Renal cortex interstitium (tissue), 11 donors: ENCODE data around the gene CENPP. TPM values are rescaled to one million over a fixed set of nuclear protein-coding genes. Genes with fewer than 3 reads are reported as not detected.
"Not testable (repeated sequence)": the region's sequence is repeated elsewhere in the genome, so short reads cannot be mapped to it uniquely, and the experiment has no call there.

ENCODE experiments used
- DNase-seq, 11 donors: peaks; one replicate each; pipeline ENCODE4 v3.0.0-alpha.2; 2013; ENCODE audit warnings: low read depth in 9 of 11, low spot score in 4 of 11; ENCODE audit errors: extremely low read depth in 1 of 11
- polyA plus RNA-seq, 3 donors: library from polyadenylated mRNA; unstranded; fragments of 120-200 nt; gene quantifications; one replicate each; pipeline ENCODE4 v1.2.1, GENCODE V29; 2013; ENCODE audit not compliant: insufficient read length in 3 of 3

CENPP gene
- polyA plus RNA-seq, 3 donors, result 5.5 to 8.3 (median 7.6) TPM

DNA sequence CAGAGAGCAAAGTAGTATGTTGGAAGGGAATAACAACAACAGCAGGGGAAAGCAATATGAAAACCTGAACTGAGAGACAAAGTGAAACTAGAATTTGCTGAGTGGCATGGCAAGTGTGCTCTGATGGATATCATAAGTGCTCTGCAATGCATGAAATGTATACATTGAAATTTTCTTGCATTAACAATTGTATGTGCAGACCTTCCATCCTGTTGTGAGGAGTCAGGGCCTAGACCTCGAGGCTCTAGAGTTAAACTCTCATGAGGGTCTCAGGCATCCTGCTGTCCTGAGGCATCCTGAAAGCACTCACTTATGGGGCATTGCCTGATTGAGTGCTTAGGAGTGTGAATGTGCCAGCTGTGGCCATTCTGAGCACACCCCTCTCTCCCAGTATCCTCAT is 208.9 kb downstream of the CENPP start:
- DNase-seq, result no peak

DNA sequence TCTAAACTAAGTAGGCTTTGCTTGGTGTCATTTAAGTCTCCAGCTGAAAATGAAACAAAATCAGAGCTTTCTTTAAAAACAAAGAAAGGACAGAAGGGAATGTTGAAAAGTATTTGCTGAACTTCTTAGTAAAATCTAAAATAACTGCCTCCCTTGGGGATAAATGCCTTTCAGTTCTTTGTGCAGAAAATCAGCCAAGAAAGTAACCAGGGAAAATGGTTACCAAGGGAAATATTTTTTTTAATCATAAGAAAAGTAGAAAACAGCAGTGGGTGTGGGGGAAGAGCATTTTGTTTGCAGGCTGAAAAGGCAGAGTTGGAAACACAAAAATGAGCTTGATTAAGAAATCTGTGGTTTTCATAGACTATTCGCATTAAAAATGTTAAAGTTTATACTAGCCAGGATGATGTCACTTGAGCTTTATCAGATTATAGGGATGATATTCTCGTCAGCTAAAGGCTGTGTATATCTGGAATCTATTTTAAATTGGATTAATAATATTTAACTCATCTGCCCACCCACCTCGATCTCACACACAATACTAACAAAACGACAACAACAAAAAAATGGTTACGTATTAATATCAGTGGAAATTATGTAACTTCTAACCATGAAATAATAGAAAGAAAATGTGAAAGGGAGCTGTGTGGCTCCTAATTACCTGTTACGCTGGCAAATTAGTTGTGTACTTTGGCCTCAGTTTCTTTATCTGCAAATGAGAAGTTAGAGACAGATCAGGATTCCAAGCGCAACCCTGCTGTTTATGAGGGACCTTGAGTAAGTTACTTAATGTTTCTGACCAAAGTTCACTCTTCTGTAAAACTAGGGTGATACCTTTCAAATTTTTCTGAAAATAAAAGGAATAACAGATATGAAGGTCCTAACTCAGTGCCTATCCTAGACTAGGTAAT is 210.4 kb downstream of the CENPP start, which contains the start of gene ECM2:
ECM2 (minus strand) TSS at position 51 of the 911 bp plus-strand sequence. CDS start 13,124 bp downstream, outside the sequence.
- peak in 5 of 11 donors; percentile 19 to 43 (median 31) for DNase-seq

GRCh38 chr9:92538541-92538940 is 212.8 kb downstream of the CENPP start:
- no peak for DNase-seq

GRCh38 chr9:92543972-92544371 is 218.2 kb downstream of the CENPP start:
- no peak for DNase-seq

DNA sequence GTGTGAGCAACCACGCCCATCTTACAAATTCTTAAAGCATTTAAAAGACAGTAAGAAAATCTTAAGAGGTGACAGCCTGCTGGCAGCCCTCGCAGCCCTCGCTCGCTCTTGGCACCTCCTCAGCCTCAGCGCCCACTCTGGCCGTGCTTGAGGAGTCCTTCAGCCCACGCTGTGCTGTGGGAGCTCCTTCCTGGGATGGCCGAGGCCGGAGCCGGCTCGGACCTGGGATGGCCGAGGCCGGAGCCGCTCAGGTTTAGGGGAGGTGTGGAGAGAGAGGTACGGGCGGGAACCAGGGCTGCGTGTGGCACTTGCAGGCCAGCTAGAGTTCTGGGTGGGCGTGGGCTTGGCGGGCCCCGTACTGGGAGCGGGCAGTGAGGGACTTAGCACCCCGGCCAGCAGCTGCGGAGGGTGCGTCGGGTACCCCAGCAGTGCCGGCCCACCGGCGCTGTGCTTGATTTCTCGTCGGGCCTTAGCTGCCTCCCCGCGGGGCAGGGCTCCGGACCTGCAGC is 219.3 kb downstream of the CENPP start:
- no peak for DNase-seq

- DNase-seq, result no peak
These were observed 221.6 kb downstream of the CENPP start for GRCh38 chr9:92547356-92547755.

GRCh38 chr9:92550765-92551164 is 225.0 kb downstream of the CENPP start:
- no peak for DNase-seq

GRCh38 chr9:92558612-92559374 is 233.0 kb downstream of the CENPP start:
- no peak for DNase-seq

DNA sequence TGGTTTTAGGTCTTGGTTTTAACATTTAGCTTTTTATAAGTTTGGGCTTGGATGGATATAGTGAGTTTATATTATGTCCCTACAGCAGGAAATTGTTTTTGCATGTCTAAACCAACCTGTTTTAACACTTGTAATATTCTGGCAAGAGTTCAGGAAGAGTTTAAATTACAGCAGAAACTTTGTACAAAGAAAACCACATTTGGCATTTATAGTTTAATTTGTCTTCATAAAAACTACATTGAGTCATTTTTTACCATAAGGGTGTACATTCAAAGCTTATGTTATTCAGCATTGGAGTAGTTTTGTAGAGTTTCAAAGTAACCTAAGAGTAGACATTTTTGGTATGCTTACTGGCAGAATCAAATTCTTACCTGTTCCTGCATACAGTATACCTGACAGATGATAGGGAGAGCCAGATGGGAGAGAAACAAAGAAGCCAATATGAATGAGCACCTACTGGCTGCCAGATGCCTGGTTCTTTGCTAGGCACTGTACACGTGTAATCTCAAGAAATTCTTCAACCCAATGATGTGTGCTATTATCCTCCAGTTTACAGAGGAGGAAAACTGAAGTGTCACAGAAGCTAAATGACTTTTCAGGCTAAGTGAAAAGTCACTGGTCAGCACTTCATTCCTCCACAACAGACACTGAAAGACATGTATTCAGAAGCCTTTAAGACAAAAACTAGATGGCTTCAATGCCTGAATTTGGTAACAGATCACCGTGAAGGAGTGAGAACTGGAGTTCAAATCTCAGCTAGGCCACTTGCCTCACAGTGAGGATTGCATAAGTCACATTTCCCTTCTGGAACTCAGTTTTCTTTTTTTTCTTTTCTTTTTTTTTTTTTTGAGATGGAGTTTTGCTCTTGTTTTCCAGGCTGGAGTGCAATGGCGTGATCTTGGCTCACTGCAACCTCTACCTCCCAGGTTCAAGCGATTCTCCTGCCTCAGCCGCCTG is 235.9 kb downstream of the CENPP start:
- no peak for DNase-seq

DNA sequence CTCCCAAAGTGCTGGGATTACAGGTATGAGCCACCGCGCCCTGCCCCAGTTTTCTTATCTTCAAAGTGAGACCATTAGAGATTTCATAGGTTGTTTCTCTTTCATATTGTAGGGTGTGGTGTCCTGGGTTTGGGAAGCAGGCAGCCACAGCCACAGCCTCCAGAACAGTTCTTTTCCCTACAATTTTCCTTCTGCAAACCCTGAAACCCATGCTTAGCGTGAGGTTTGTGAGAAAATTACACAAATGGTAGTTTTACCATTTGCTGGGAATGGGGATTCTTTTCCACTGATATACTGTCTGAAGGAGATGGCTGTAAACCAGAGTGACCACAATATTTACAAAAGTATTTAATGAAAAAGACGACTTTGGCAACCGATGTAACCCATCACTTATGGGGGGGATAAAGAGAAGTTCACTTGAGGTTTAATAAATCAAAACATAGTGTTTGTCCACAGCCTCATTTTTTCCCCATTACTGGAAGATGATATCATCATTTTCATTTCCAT is 236.8 kb downstream of the CENPP start:
- peak in 1 of 11 donors; percentile 17 for DNase-seq

- DNase-seq, result no peak
These were observed 237.7 kb downstream of the CENPP start for GRCh38 chr9:92563116-92564100.

GRCh38 chr9:92564504-92564903 is 238.8 kb downstream of the CENPP start:
- DNase-seq, result no peak

- DNase-seq, result no peak
These were observed 239.2 kb downstream of the CENPP start for GRCh38 chr9:92564982-92565381.

GRCh38 chr9:92571871-92572270 is 246.1 kb downstream of the CENPP start:
- not testable (repeated sequence) for DNase-seq

DNA sequence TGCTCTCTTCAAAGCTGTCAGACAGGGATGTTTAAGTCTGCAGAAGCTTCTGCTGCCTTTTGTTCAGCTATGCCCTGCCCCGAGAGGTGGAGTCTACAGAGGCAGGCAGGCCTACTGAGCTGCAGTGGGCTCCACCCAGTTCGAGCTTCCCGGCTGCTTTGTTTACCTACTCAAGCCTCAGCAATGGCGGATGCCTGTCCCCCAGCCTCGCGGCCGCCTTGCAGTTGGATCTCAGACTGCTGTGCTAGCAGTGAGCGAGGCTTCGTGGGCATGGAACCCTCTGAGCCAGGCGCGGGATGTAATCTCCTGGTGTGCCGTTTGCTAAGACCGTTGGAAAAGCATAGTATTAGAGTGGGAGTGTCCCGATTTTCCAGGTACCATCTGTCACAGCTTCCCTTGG is 247.9 kb downstream of the CENPP start:
- not testable (repeated sequence) for DNase-seq

- no peak for DNase-seq
These were observed 250.4 kb downstream of the CENPP start for GRCh38 chr9:92576175-92576574.

- no peak for DNase-seq
These were observed 264.2 kb downstream of the CENPP start for GRCh38 chr9:92589923-92590322.
